ENCODE data around the gene EXOC7. TPM values are rescaled to one million over a fixed set of nuclear protein-coding genes. Genes with fewer than 3 reads are reported as not detected.

The EXOC7 gene
- total RNA-seq, 3 donors from 2014 or later (not counting 1 experiment from before 2014, with no cell fraction given), result 130 to 149 (median 142) TPM

- Histone ChIP-seq H3K27me3 (ENCODE audit: control insufficient read depth, insufficient read depth, low read length) (no peaks in the 10 kb centered on the region), H3K36me3 (ENCODE audit: control insufficient read depth, insufficient read depth, low read length) (peaks cover 88% of the 10 kb centered on the region), H3K9me3 (ENCODE audit: control insufficient read depth, insufficient read depth, low read length) (no peaks in the 10 kb centered on the region), H3K27ac (ENCODE audit: low read length) (no peak overlapping the region), H3K4me1 (ENCODE audit: control insufficient read depth, insufficient read depth, low read length) (no peaks in the 10 kb centered on the region), H3K4me3 (ENCODE audit: low read length) (no peak overlapping the region)
- Mint-ChIP-seq H3K27me3 (ENCODE audit: low read depth in 2 of 2) (no peaks in the 10 kb centered on the region), H3K4me3 (no peak overlapping the region), H3K9me3 (no peaks in the 10 kb centered on the region), H3K27ac (no peak overlapping the region), H3K4me1 (peaks cover 0 to 3% of the 10 kb centered on the region in 2 donors), H3K36me3 (no peaks in the 10 kb centered on the region)
- ATAC-seq (no peak), DNase-seq (no peak)
- intact Hi-C loops (cut with micrococcal nuclease), result no loop called here
- no peak for TF ChIP-seq CTCF (IDR thresholded peaks at IDR 0.05)
- WGBS (ENCODE audit: insufficient coverage), result 96% methylated on average over 20 of the region's 20 CpGs
Observed at GRCh38 chr17:76092526-76093413, 10.8 kb downstream of the EXOC7 start.

GRCh38 chr17:76091526-76092286, 11.9 kb downstream of the EXOC7 start:
- Histone ChIP-seq H3K27ac (ENCODE audit: low read length) (no peak overlapping the region), H3K27me3 (ENCODE audit: control insufficient read depth, insufficient read depth, low read length) (no peaks in the 10 kb centered on the region), H3K36me3 (ENCODE audit: control insufficient read depth, insufficient read depth, low read length) (peaks cover 88% of the 10 kb centered on the region), H3K9me3 (ENCODE audit: control insufficient read depth, insufficient read depth, low read length) (no peaks in the 10 kb centered on the region), H3K4me1 (ENCODE audit: control insufficient read depth, insufficient read depth, low read length) (no peaks in the 10 kb centered on the region), H3K4me3 (ENCODE audit: low read length) (no peak overlapping the region)
- TF ChIP-seq CTCF (IDR thresholded peaks at IDR 0.05), result no peak
- ATAC-seq (peak in 2 of 3 donors; percentile 41 to 60), DNase-seq (peak in 1 of 2 donors; percentile 51)
- Mint-ChIP-seq H3K4me1 (peaks cover 0 to 3% of the 10 kb centered on the region in 2 donors), H3K4me3 (no peak overlapping the region), H3K27me3 (ENCODE audit: low read depth in 2 of 2) (no peaks in the 10 kb centered on the region), H3K27ac (peak overlapping the region in 1 of 2 donors; percentile 24), H3K9me3 (no peaks in the 10 kb centered on the region), H3K36me3 (no peaks in the 10 kb centered on the region)
- intact Hi-C loops (cut with micrococcal nuclease), result no loop called here
- 87% methylated on average over 23 of the region's 23 CpGs for WGBS (ENCODE audit: insufficient coverage)

- H3K4me1 Mint-ChIP-seq, result no peaks in the 10 kb centered on the region
- H3K4me3 ChIP-seq (ENCODE audit: low read length), result no peak overlapping the region
- peaks cover 92% of the 10 kb centered on the region for H3K36me3 ChIP-seq (ENCODE audit: control insufficient read depth, insufficient read depth, low read length)
- H3K9me3 Mint-ChIP-seq, result no peaks in the 10 kb centered on the region
- intact Hi-C loops (cut with micrococcal nuclease), result no loop called here
- 95% methylated on average over 17 of the region's 17 CpGs for WGBS (ENCODE audit: insufficient coverage)
- no peak overlapping the region for H3K27ac Mint-ChIP-seq
- H3K27me3 ChIP-seq (ENCODE audit: control insufficient read depth, insufficient read depth, low read length), result no peaks in the 10 kb centered on the region
- H3K9me3 ChIP-seq (ENCODE audit: control insufficient read depth, insufficient read depth, low read length), result no peaks in the 10 kb centered on the region
- no peak overlapping the region for H3K4me3 Mint-ChIP-seq
- no peaks in the 10 kb centered on the region for H3K36me3 Mint-ChIP-seq
- no peaks in the 10 kb centered on the region for H3K4me1 ChIP-seq (ENCODE audit: control insufficient read depth, insufficient read depth, low read length)
- H3K27ac ChIP-seq (ENCODE audit: low read length), result no peak overlapping the region
- no peaks in the 10 kb centered on the region for H3K27me3 Mint-ChIP-seq (ENCODE audit: low read depth in 2 of 2)
- ATAC-seq, result no peak
- DNase-seq, result no peak
- TF ChIP-seq CTCF (IDR thresholded peaks at IDR 0.05), result no peak
Observed at GRCh38 chr17:76090517-76091129, 13.0 kb downstream of the EXOC7 start.

Data from natural killer cell (primary cell).